ENCODE results near the gene KLHL22.
"Not testable (repeated sequence)": the region's sequence is repeated elsewhere in the genome, so short reads cannot be mapped to it uniquely, and the experiment has no call there.

Gene KLHL22

GRCh38 chr22:20459152-20459542, 36.4 kb downstream of the KLHL22 start:
- Mint-ChIP-seq H3K27me3 (no peaks in the 10 kb centered on the region), H3K4me3 (no peak overlapping the region), H3K4me1 (ENCODE audit: low read depth) (peaks cover 43% of the 10 kb centered on the region), H3K9me3 (no peaks in the 10 kb centered on the region), H3K36me3 (ENCODE audit: low read depth) (peaks cover 83% of the 10 kb centered on the region), H3K27ac (no peak overlapping the region)
- intact Hi-C loops (cut with micrococcal nuclease): no loop called here

- Mint-ChIP-seq H3K9me3 (no peaks in the 10 kb centered on the region), H3K27ac (no peak overlapping the region), H3K4me3 (no peak overlapping the region), H3K27me3 (no peaks in the 10 kb centered on the region), H3K4me1 (ENCODE audit: low read depth) (peaks cover 38% of the 10 kb centered on the region), H3K36me3 (ENCODE audit: low read depth) (peaks cover 79% of the 10 kb centered on the region)
- intact Hi-C loops (cut with micrococcal nuclease): no loop called here
These were observed 37.0 kb downstream of the KLHL22 start for GRCh38 chr22:20458530-20459151.

- no peak overlapping the region for H3K27ac Mint-ChIP-seq
These were observed 37.9 kb downstream of the KLHL22 start for GRCh38 chr22:20457506-20458240.

GRCh38 chr22:20456722-20457076, 38.9 kb downstream of the KLHL22 start:
- H3K27ac Mint-ChIP-seq: no peak overlapping the region
- intact Hi-C loops (cut with micrococcal nuclease): loop anchor here (1.0 to 2.0 kb wide), 3 partner anchors 27 to 38 kb away; partner anchors contain the start of gene KLHL22
- H3K27me3 Mint-ChIP-seq: no peaks in the 10 kb centered on the region
- peaks cover 78% of the 10 kb centered on the region for H3K36me3 Mint-ChIP-seq (ENCODE audit: low read depth)
- peaks cover 25% of the 10 kb centered on the region for H3K4me1 Mint-ChIP-seq (ENCODE audit: low read depth)
- no peaks in the 10 kb centered on the region for H3K9me3 Mint-ChIP-seq
- H3K4me3 Mint-ChIP-seq: no peak overlapping the region

More at GRCh38 chr22:20457506-20458240, 37.9 kb downstream of the KLHL22 start:
- Mint-ChIP-seq H3K4me1 (ENCODE audit: low read depth) (peaks cover 29% of the 10 kb centered on the region), H3K36me3 (ENCODE audit: low read depth) (peaks cover 78% of the 10 kb centered on the region), H3K4me3 (no peak overlapping the region), H3K27me3 (no peaks in the 10 kb centered on the region), H3K9me3 (no peaks in the 10 kb centered on the region)
- intact Hi-C loops (cut with micrococcal nuclease): loop anchor here (2.0 kb wide), 1 partner anchor 37 kb away; the partner anchor contains the start of gene KLHL22

GRCh38 chr22:20456064-20456721, 39.4 kb downstream of the KLHL22 start:
- Mint-ChIP-seq H3K9me3 (no peaks in the 10 kb centered on the region), H3K4me1 (ENCODE audit: low read depth) (peaks cover 25% of the 10 kb centered on the region), H3K36me3 (ENCODE audit: low read depth) (peaks cover 82% of the 10 kb centered on the region), H3K27me3 (no peaks in the 10 kb centered on the region), H3K27ac (no peak overlapping the region), H3K4me3 (no peak overlapping the region)
- intact Hi-C loops (cut with micrococcal nuclease): loop anchor here (1.0 to 2.0 kb wide), 3 partner anchors 27 to 39 kb away; partner anchors contain the start of gene KLHL22

GRCh38 chr22:20455709-20456063, 39.9 kb downstream of the KLHL22 start:
- Mint-ChIP-seq H3K27me3 (no peaks in the 10 kb centered on the region), H3K36me3 (ENCODE audit: low read depth) (peaks cover 82% of the 10 kb centered on the region), H3K4me3 (no peak overlapping the region), H3K27ac (no peak overlapping the region), H3K9me3 (no peaks in the 10 kb centered on the region), H3K4me1 (ENCODE audit: low read depth) (peaks cover 25% of the 10 kb centered on the region)
- intact Hi-C loops (cut with micrococcal nuclease): loop anchor here (1.0 to 2.0 kb wide), 3 partner anchors 26 to 39 kb away; partner anchors contain the start of gene KLHL22

GRCh38 chr22:20453222-20453621, 42.4 kb downstream of the KLHL22 start:
- intact Hi-C loops (cut with micrococcal nuclease): no loop called here
- no peak overlapping the region for H3K4me3 Mint-ChIP-seq
- H3K9me3 Mint-ChIP-seq: no peaks in the 10 kb centered on the region
- peaks cover 70% of the 10 kb centered on the region for H3K36me3 Mint-ChIP-seq (ENCODE audit: low read depth)
- no peaks in the 10 kb centered on the region for H3K27me3 Mint-ChIP-seq
- no peak overlapping the region for H3K27ac Mint-ChIP-seq
- H3K4me1 Mint-ChIP-seq (ENCODE audit: low read depth): peaks cover 25% of the 10 kb centered on the region

GRCh38 chr22:20451920-20452319, 43.7 kb downstream of the KLHL22 start:
- no peaks in the 10 kb centered on the region for H3K27me3 Mint-ChIP-seq
- no peaks in the 10 kb centered on the region for H3K9me3 Mint-ChIP-seq
- no peak overlapping the region for H3K27ac Mint-ChIP-seq
- H3K36me3 Mint-ChIP-seq (ENCODE audit: low read depth): peaks cover 63% of the 10 kb centered on the region
- H3K4me1 Mint-ChIP-seq (ENCODE audit: low read depth): peaks cover 25% of the 10 kb centered on the region
- H3K4me3 Mint-ChIP-seq: no peak overlapping the region
- intact Hi-C loops (cut with micrococcal nuclease): no loop called here

- H3K4me3 Mint-ChIP-seq; H3K27ac Mint-ChIP-seq; H3K9me3 Mint-ChIP-seq; H3K27me3 Mint-ChIP-seq; intact Hi-C loops (cut with micrococcal nuclease): not testable (repeated sequence)
- peaks cover 19% of the 10 kb centered on the region for H3K4me1 Mint-ChIP-seq (ENCODE audit: low read depth)
- H3K36me3 Mint-ChIP-seq (ENCODE audit: low read depth): peaks cover 63% of the 10 kb centered on the region
These were observed 44.3 kb downstream of the KLHL22 start for GRCh38 chr22:20451129-20451778.

- intact Hi-C loops (cut with micrococcal nuclease): no loop called here
- H3K36me3 Mint-ChIP-seq (ENCODE audit: low read depth): peaks cover 63% of the 10 kb centered on the region
- peaks cover 11% of the 10 kb centered on the region for H3K4me1 Mint-ChIP-seq (ENCODE audit: low read depth)
- no peak overlapping the region for H3K27ac Mint-ChIP-seq
- H3K4me3 Mint-ChIP-seq: no peak overlapping the region
- no peaks in the 10 kb centered on the region for H3K9me3 Mint-ChIP-seq
- H3K27me3 Mint-ChIP-seq: no peaks in the 10 kb centered on the region
These were observed 45.1 kb downstream of the KLHL22 start for GRCh38 chr22:20450551-20450906.

- intact Hi-C loops (cut with micrococcal nuclease): no loop called here
- Mint-ChIP-seq H3K27me3 (no peaks in the 10 kb centered on the region), H3K36me3 (ENCODE audit: low read depth) (peaks cover 63% of the 10 kb centered on the region), H3K9me3 (no peaks in the 10 kb centered on the region), H3K4me3 (no peak overlapping the region), H3K4me1 (ENCODE audit: low read depth) (peaks cover 6% of the 10 kb centered on the region), H3K27ac (no peak overlapping the region)
These were observed 45.6 kb downstream of the KLHL22 start for GRCh38 chr22:20449819-20450550.

- H3K27me3 Mint-ChIP-seq: no peaks in the 10 kb centered on the region
- no peak overlapping the region for H3K27ac Mint-ChIP-seq
- H3K4me3 Mint-ChIP-seq: no peak overlapping the region
- peaks cover 71% of the 10 kb centered on the region for H3K36me3 Mint-ChIP-seq (ENCODE audit: low read depth)
- H3K4me1 Mint-ChIP-seq (ENCODE audit: low read depth): no peaks in the 10 kb centered on the region
- H3K9me3 Mint-ChIP-seq: no peaks in the 10 kb centered on the region
- intact Hi-C loops (cut with micrococcal nuclease): no loop called here
These were observed 47.0 kb downstream of the KLHL22 start for GRCh38 chr22:20448630-20449029.

GRCh38 chr22:20446383-20446970, 49.1 kb downstream of the KLHL22 start:
- H3K27ac Mint-ChIP-seq: no peak overlapping the region
- no peaks in the 10 kb centered on the region for H3K27me3 Mint-ChIP-seq
- H3K4me1 Mint-ChIP-seq (ENCODE audit: low read depth): no peaks in the 10 kb centered on the region
- no peak overlapping the region for H3K4me3 Mint-ChIP-seq
- intact Hi-C loops (cut with micrococcal nuclease): no loop called here
- peaks cover 78% of the 10 kb centered on the region for H3K36me3 Mint-ChIP-seq (ENCODE audit: low read depth)
- H3K9me3 Mint-ChIP-seq: no peaks in the 10 kb centered on the region

Data from dendritic cell treated with granulocyte-macrophage colony-stimulating factor and Interleukin-4, amounts not matched to agents 40 ng/mL and 50 ng/mL, for 4 days (primary cell).